Testis (tissue), 3 donors: Measurements from ENCODE around the gene GPR155. TPM values are rescaled to one million over a fixed set of nuclear protein-coding genes. Genes with fewer than 3 reads are reported as not detected.
"Not testable (repeated sequence)": the region's sequence is repeated elsewhere in the genome, so short reads cannot be mapped to it uniquely, and the experiment has no call there.

ENCODE experiments used
- DNase-seq: peaks from one replicate; pipeline ENCODE4 v3.0.0-alpha.2; 2019
- H3K27ac ChIP-seq, 2 donors: fragments of 200-600 bp; sonication (generic); one replicate each; pipeline ENCODE4 v1.5.1; 2019
- H3K27me3 ChIP-seq: fragments of 200-600 bp; sonication (generic); one replicate; pipeline ENCODE4 v1.5.1; 2019
- H3K36me3 ChIP-seq: fragments of 200-600 bp; sonication (generic); one replicate; pipeline ENCODE4 v1.5.1; 2017; ENCODE audit warnings: low read depth; ENCODE audit errors: missing control alignments
- H3K4me1 ChIP-seq: fragments of 200-600 bp; sonication (generic); one replicate; pipeline ENCODE4 v1.5.1; 2019
- H3K4me3 ChIP-seq, 2 donors: fragments of 200-600 bp; sonication (generic); one replicate each; pipeline ENCODE4 v1.5.1; 2017 to 2019
- H3K9me3 ChIP-seq: fragments of 200-600 bp; sonication (generic); one replicate; pipeline ENCODE4 v1.5.1; 2017
- POLR2A ChIP-seq: fragments of 450-650 bp; IDR thresholded peaks from one replicate; pipeline ENCODE4 v1.6.1; 2017; ENCODE audit warnings: antibody characterized with exemption, mild to moderate bottlenecking, moderate library complexity
- WGBS, 2 donors: methylation state at CpG; one replicate each; pipeline ENCODE4 v1.1.5; 2018; 5-methylcytosine and 5-hydroxymethylcytosine counted together
- intact Hi-C: fragments of 100-400 bp; cut with DNase I; formaldehyde crosslinking; loops from one replicate; pipeline ENCODE4 v1.15.1; 2023; ENCODE audit warnings: low total_unique reads
- polyA plus RNA-seq: library from polyadenylated mRNA; stranded (reverse); fragments of 350-450 nt; fragmentation: Illumina TruSeq; extraction: RNeasy Lipid Tissue Mini Kit (QIAGEN cat#74804); gene quantifications from one replicate; pipeline ENCODE4 v1.2.3, GENCODE V29; 2014; ENCODE audit warnings: low read depth, low replicate concordance; ENCODE audit not compliant: insufficient read depth
- total RNA-seq, 2 donors: library from RNA; depleted of rRNA; stranded (reverse); fragments of >200 nt; gene quantifications; one replicate each; pipeline ENCODE4 v1.2.3, GENCODE V29; 2016
- TF ChIP-seq, protein P1 (sequence below), 3 experiments: fragments of 450-650 bp in 2 of 3; fragments of 200-600 bp in 1 of 3; sonication (generic) in 1 of 3; IDR thresholded peaks; one replicate each; pipeline ENCODE4 v1.5.1; 2016 to 2019; ENCODE audit warnings: antibody characterized with exemption in 3 of 3, mild to moderate bottlenecking in 2 of 3, moderate library complexity in 1 of 3

Gene GPR155
- total and polyA plus RNA-seq, 3 donors from 2014 or later: 2.5 to 4.0 (median 3.6) TPM

DNA sequence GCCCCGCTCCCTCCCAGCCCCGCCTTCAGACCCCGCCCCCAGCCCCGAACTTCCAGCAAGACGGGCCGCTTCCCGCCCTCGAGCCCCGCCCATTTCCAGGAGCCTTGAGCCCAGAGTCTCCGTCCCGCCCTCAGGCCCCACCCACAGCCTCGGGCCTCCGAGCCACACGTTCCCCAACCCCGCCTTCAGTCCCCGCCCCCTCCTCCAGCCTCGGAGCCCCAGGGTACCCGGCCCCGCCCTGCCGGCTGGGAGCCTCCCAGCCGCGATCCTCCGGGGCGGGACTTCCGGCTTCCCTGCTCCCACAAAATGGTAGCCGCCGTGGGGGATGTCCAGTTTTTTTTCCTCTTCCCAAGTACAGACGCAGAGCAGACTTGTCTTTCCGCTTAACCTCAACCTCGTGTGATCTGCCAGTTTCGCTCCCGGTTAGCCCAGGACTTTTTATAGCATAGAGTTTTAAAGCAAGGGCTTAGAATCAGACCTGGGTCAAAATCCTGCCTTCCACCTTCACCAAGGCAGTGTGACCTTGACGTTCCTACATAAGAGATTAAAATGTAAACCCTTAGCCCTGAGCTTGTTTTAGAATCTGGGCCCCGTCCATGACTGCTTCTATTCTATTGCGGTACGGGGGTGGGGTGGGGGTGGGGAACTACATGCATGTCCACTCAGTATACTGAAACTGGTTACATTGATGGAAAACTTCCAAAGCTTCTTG, 435 bp upstream of the GPR155 start:
- DNase-seq: peak; percentile 100
- 1 to 2% methylated on average over 16 to 23 of the region's 36 CpGs for WGBS, 2 donors
- H3K27ac ChIP-seq: peak overlapping the region; percentile 72 to 82
- no peaks in the 10 kb centered on the region for H3K9me3 ChIP-seq
- H3K27me3 ChIP-seq: no peaks in the 10 kb centered on the region
- TF ChIP-seq POLR2A: no peak
- TF ChIP-seq, protein P1, sequence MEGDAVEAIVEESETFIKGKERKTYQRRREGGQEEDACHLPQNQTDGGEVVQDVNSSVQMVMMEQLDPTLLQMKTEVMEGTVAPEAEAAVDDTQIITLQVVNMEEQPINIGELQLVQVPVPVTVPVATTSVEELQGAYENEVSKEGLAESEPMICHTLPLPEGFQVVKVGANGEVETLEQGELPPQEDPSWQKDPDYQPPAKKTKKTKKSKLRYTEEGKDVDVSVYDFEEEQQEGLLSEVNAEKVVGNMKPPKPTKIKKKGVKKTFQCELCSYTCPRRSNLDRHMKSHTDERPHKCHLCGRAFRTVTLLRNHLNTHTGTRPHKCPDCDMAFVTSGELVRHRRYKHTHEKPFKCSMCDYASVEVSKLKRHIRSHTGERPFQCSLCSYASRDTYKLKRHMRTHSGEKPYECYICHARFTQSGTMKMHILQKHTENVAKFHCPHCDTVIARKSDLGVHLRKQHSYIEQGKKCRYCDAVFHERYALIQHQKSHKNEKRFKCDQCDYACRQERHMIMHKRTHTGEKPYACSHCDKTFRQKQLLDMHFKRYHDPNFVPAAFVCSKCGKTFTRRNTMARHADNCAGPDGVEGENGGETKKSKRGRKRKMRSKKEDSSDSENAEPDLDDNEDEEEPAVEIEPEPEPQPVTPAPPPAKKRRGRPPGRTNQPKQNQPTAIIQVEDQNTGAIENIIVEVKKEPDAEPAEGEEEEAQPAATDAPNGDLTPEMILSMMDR (IDR thresholded peaks at IDR 0.05): no peak
- intact Hi-C loops: no loop called here
- H3K4me3 ChIP-seq: peak overlapping the region; percentile 72 to 93
- H3K36me3 ChIP-seq: no peaks in the 10 kb centered on the region
- peaks cover 7% of the 10 kb centered on the region for H3K4me1 ChIP-seq

DNA sequence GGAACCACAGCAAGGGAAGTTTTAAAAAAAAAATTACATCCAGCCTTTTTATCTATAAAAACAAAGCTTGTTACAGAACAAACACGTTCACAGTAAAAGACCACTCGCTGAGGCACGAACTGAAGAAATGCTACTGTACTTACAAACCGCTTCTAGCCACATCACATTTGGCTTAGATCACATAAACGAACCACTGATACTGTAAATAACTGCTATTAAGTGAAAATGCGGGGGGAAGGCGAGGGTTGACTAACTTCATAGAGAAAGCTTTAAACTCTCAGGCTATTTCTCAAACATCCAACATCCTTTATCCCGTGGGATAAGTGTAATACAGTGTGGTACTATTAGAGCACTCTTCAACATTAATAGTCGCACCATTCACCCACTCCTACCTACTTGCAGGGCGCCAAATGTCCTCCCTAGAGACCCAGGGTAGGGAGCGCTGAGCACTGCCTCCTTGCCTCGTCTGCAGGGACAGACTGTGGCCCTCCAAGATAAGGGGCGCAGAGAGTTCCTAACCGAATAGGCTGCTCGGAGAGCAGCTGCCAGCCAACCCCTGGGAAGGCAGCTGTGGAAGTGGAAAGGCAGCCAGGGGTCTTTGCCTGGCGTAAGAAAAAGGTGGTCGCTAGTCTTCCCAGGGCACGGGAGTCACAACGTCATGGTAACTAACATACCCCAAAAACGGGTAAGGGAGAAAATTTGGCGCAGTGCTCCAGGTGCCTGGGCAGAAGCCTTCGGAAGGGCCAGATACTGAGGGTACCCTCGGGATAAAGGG, 854 bp downstream of the GPR155 start:
- 3 to 4% methylated on average over 22 to 23 of the region's 23 CpGs for WGBS, 2 donors

DNA sequence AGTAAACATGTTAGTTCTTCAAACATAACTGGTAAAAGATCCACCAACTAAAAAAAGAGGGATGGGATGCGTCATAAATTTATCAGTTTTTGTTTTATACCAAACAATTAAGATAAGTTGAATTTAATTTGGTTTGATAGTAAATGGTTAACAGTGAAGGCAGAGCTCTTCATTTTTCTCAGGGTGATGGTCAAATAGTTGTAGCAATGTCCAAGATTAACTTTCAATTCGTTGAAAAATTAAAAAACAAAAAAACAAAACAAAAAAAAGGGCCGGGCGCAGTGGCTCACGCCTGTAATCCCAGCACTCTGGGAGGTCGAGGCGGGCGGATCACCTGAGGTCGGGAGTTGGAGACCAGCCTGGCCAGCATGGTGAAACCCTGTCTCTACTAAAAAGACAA, 1.8 kb downstream of the GPR155 start:
- H3K27me3 ChIP-seq, H3K9me3 ChIP-seq, H3K4me1 ChIP-seq, intact Hi-C loops, DNase-seq, H3K36me3 ChIP-seq, H3K27ac ChIP-seq: not testable (repeated sequence)
- 53 to 57% methylated on average over 9 of the region's 9 CpGs for WGBS, 2 donors
- H3K4me3 ChIP-seq: peak overlapping the region in 1 of 2 donors; percentile 72

More for the DNA sequence above, 854 bp downstream of the GPR155 start:
- DNase-seq: peak; percentile 33
- H3K9me3 ChIP-seq: no peaks in the 10 kb centered on the region
- TF ChIP-seq POLR2A: no peak
- TF ChIP-seq, protein P1 (IDR thresholded peaks at IDR 0.05): no peak
- H3K4me3 ChIP-seq: peak overlapping the region; percentile 72 to 93
- H3K27ac ChIP-seq: peak overlapping the region; percentile 70 to 75
- intact Hi-C loops: no loop called here
- H3K36me3 ChIP-seq: no peaks in the 10 kb centered on the region
- peaks cover 7% of the 10 kb centered on the region for H3K4me1 ChIP-seq
- no peaks in the 10 kb centered on the region for H3K27me3 ChIP-seq

DNA sequence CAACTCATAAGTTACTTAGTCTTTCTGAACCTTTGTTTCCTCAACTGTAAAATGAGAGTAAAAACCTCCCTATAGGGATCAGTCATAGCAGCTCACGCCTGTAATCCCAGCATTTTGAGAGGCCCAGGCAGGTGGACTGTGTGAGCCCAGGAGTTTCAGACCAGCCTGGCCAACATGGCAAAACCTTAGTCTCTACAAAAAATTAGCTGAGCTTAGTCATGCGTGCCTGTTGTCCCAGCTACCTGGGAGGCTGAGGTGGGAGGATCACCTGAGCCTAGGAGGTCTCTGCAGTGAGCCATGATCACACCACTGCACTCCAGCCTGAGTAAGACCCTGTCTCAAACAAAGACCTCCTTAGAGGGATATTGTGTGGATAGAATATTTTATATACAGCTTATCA, 2.3 kb downstream of the GPR155 start:
- intact Hi-C loops: no loop called here
- no peak overlapping the region for H3K4me3 ChIP-seq
- 91 to 93% methylated on average over 2 of the region's 2 CpGs for WGBS, 2 donors

DNA sequence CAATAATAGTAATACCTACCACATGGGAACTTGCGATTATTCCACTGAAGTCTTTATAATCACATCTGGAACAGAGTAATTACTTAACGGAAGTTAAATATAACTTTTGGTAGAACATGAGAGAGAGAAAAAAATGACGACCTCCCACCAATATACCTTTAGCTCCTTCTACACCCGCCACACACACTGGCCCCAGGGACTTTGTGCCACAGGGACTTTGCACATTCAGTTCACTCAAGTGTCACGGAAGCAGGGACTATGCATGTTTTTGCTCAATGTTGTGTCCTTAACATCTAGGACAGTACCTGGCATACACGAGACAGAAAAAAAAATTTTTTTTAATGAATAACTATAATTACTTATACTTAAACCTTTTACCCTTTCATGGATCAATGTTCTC, 4.0 kb downstream of the GPR155 start:
- Histone ChIP-seq H3K27ac (no peak overlapping the region), H3K9me3 (no peaks in the 10 kb centered on the region), H3K27me3 (no peaks in the 10 kb centered on the region), H3K36me3 (no peaks in the 10 kb centered on the region), H3K4me1 (peaks cover 7% of the 10 kb centered on the region), H3K4me3 (no peak overlapping the region)
- no peak for DNase-seq
- intact Hi-C loops: no loop called here
- no peak for TF ChIP-seq POLR2A
- TF ChIP-seq, protein P1 (IDR thresholded peaks at IDR 0.05): no peak
- 86% methylated on average over 6 of the region's 6 CpGs for WGBS, 2 donors

More for the DNA sequence above, 2.3 kb downstream of the GPR155 start:
- TF ChIP-seq POLR2A: no peak
- TF ChIP-seq, protein P1 (IDR thresholded peaks at IDR 0.05): no peak
- no peaks in the 10 kb centered on the region for H3K36me3 ChIP-seq
- DNase-seq: no peak
- H3K27ac ChIP-seq: no peak overlapping the region
- H3K27me3 ChIP-seq: no peaks in the 10 kb centered on the region
- H3K4me1 ChIP-seq: peaks cover 7% of the 10 kb centered on the region
- no peaks in the 10 kb centered on the region for H3K9me3 ChIP-seq
